ENCODE results near the gene COG5. TPM values are rescaled to one million over a fixed set of nuclear protein-coding genes. Genes with fewer than 3 reads are reported as not detected.

COG5 gene
- total RNA-seq, 1 donor from 2014 or later: 36.3 TPM

DNA sequence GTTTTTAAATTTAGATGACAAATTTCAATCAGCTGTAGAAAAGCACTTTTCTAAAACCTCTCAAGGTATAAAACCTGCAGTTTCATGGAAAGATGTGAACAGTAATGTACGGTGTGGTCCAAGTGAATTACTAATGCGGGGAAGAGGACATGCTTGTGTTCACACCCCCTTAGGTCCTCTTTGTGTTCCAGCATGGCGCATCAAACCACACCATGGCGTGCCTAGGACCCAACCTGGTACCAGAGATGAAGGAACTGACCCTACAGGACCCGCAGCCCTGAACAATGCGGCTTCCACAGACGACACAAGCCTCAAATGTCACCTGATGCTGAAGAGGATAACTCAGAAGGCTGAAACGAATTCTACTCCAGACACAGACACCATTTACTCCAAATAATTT, 175.1 kb downstream of the COG5 start:
- H3K27me3 ChIP-seq (ENCODE audit: control insufficient read depth, insufficient read depth, low read length): no peaks in the 10 kb centered on the region
- no peak overlapping the region for H3K4me3 ChIP-seq (ENCODE audit: low read depth, low read length)
- FAIRE-seq (no peak), DNase-seq (ENCODE audit: low read depth) (no peak)
- TF ChIP-seq, protein P1, sequence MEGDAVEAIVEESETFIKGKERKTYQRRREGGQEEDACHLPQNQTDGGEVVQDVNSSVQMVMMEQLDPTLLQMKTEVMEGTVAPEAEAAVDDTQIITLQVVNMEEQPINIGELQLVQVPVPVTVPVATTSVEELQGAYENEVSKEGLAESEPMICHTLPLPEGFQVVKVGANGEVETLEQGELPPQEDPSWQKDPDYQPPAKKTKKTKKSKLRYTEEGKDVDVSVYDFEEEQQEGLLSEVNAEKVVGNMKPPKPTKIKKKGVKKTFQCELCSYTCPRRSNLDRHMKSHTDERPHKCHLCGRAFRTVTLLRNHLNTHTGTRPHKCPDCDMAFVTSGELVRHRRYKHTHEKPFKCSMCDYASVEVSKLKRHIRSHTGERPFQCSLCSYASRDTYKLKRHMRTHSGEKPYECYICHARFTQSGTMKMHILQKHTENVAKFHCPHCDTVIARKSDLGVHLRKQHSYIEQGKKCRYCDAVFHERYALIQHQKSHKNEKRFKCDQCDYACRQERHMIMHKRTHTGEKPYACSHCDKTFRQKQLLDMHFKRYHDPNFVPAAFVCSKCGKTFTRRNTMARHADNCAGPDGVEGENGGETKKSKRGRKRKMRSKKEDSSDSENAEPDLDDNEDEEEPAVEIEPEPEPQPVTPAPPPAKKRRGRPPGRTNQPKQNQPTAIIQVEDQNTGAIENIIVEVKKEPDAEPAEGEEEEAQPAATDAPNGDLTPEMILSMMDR (IDR thresholded peaks at IDR 0.05; ENCODE audit: insufficient read depth, low read length, severe bottlenecking): no peak
- no peaks in the 10 kb centered on the region for H3K36me3 ChIP-seq (ENCODE audit: control insufficient read depth, insufficient read depth, low read length)

GRCh38 chr7:107387573-107388219, 176.0 kb downstream of the COG5 start:
- FAIRE-seq (no peak), DNase-seq (ENCODE audit: low read depth) (no peak)
- Histone ChIP-seq H3K4me3 (ENCODE audit: low read depth, low read length) (no peak overlapping the region), H3K36me3 (ENCODE audit: control insufficient read depth, insufficient read depth, low read length) (no peaks in the 10 kb centered on the region), H3K27me3 (ENCODE audit: control insufficient read depth, insufficient read depth, low read length) (no peaks in the 10 kb centered on the region)
- TF ChIP-seq, protein P1 (IDR thresholded peaks at IDR 0.05; ENCODE audit: insufficient read depth, low read length, severe bottlenecking): no peak

- TF ChIP-seq, protein P1 (IDR thresholded peaks at IDR 0.05; ENCODE audit: insufficient read depth, low read length, severe bottlenecking): no peak
- DNase-seq (ENCODE audit: low read depth) (no peak), FAIRE-seq (no peak)
- Histone ChIP-seq H3K36me3 (ENCODE audit: control insufficient read depth, insufficient read depth, low read length) (no peaks in the 10 kb centered on the region), H3K4me3 (ENCODE audit: low read depth, low read length) (no peak overlapping the region), H3K27me3 (ENCODE audit: control insufficient read depth, insufficient read depth, low read length) (no peaks in the 10 kb centered on the region)
These were observed 176.6 kb downstream of the COG5 start for GRCh38 chr7:107387128-107387527.

GRCh38 chr7:107386548-107387102, 177.1 kb downstream of the COG5 start:
- Histone ChIP-seq H3K4me3 (ENCODE audit: low read depth, low read length) (no peak overlapping the region), H3K27me3 (ENCODE audit: control insufficient read depth, insufficient read depth, low read length) (no peaks in the 10 kb centered on the region), H3K36me3 (ENCODE audit: control insufficient read depth, insufficient read depth, low read length) (no peaks in the 10 kb centered on the region)
- TF ChIP-seq, protein P1 (IDR thresholded peaks at IDR 0.05; ENCODE audit: insufficient read depth, low read length, severe bottlenecking): no peak
- FAIRE-seq: no peak
- DNase-seq (ENCODE audit: low read depth): no peak

DNA sequence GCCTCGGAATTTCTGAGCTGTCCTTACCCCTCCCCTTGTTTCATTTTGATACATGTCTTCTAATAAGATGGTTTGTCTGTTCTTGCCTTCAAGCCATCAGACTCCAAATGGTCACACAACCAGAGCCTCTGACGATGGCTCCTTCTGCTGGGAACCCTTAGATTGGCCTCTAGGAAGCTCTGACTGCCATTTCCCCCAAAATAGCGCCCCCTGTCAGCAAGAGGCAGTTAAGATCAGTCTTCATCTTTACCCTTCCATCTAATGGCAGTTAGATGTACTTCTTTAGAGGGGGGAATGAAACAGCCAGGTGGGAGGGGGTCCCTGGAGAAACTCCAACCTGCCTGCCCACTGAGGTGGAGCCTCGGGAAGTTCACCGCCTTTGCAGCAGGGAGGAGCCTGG, 179.7 kb downstream of the COG5 start:
- no peaks in the 10 kb centered on the region for H3K36me3 ChIP-seq (ENCODE audit: control insufficient read depth, insufficient read depth, low read length)
- no peaks in the 10 kb centered on the region for H3K27me3 ChIP-seq (ENCODE audit: control insufficient read depth, insufficient read depth, low read length)
- FAIRE-seq: no peak
- H3K4me3 ChIP-seq (ENCODE audit: low read depth, low read length): no peak overlapping the region
- TF ChIP-seq, protein P1 (IDR thresholded peaks at IDR 0.05; ENCODE audit: insufficient read depth, low read length, severe bottlenecking): no peak
- no peak for DNase-seq (ENCODE audit: low read depth)

- TF ChIP-seq, protein P1 (IDR thresholded peaks at IDR 0.05; ENCODE audit: insufficient read depth, low read length, severe bottlenecking): no peak
- FAIRE-seq: no peak
- Histone ChIP-seq H3K4me3 (ENCODE audit: low read depth, low read length) (no peak overlapping the region), H3K27me3 (ENCODE audit: control insufficient read depth, insufficient read depth, low read length) (no peaks in the 10 kb centered on the region), H3K36me3 (ENCODE audit: control insufficient read depth, insufficient read depth, low read length) (no peaks in the 10 kb centered on the region)
- DNase-seq (ENCODE audit: low read depth): no peak
These were observed 180.5 kb downstream of the COG5 start for GRCh38 chr7:107383203-107383602.

Measured in bronchial epithelial cell (primary cell).